Measurements from ENCODE around the gene RPP40.
"Not testable (repeated sequence)": the region's sequence is repeated elsewhere in the genome, so short reads cannot be mapped to it uniquely, and the experiment has no call there.

Gene RPP40

GRCh38 chr6:5012519-5012918, 8.7 kb upstream of the RPP40 start:
- no peak for DNase-seq

GRCh38 chr6:5011346-5011745, 7.5 kb upstream of the RPP40 start:
- DNase-seq: no peak

- no peak for DNase-seq
These were observed 3.7 kb upstream of the RPP40 start for GRCh38 chr6:5007531-5007930.

- no peak for DNase-seq
These were observed 2.4 kb upstream of the RPP40 start for GRCh38 chr6:5006222-5006621.

GRCh38 chr6:5005038-5005433, 1.2 kb upstream of the RPP40 start:
- DNase-seq: not testable (repeated sequence)

GRCh38 chr6:5004373-5005037, 668 bp upstream of the RPP40 start:
- DNase-seq: no peak

- no peak for DNase-seq
These were observed 4.3 kb downstream of the RPP40 start for GRCh38 chr6:4999586-4999985.

- DNase-seq: no peak
These were observed 6.0 kb downstream of the RPP40 start for GRCh38 chr6:4997862-4998261.

- no peak for DNase-seq
These were observed 9.1 kb downstream of the RPP40 start for GRCh38 chr6:4994741-4995140.

DNA sequence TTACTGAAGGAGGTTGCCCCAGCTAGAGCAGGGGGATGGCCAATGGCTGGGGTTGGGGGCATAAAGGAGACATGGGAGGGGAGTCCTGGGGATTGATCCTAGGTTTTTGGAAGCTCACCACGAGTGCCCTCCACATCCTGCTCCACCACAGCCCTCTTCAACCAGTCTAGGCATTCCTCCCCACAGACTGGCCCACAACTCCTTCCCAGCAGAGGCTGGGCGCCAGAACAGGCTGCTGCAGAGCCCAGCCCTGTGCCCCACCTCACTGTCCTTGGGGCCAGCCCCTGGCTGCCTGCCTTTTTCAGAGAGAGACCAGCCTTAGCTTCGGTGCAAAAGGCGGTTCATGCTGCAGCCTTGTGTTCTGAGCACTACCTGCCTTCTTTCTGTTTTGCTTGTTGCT, 16.4 kb downstream of the RPP40 start:
- no peak for DNase-seq

GRCh38 chr6:4986999-4987398, 16.8 kb downstream of the RPP40 start:
- no peak for DNase-seq

DNA sequence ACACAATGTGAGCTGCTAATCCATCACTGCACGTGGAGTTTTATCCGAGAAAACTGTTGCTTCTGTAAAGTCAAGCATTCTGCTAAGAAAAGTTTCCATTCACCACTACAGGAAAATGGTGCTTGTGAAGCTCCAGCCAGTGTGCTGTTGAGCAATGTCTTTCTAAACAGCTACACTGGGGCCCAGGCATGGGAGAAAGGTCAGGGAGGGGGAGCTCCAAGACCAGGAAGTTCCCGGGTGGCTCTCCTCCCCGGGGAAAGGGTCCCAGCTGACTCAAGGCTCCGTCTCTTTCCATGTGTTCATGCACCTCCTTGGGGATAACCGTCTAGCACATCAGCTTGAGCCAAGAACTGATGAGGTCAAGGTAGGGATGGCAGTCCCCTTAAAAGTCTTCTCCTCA, 20.5 kb downstream of the RPP40 start:
- DNase-seq: no peak

GRCh38 chr6:4981761-4982160, 22.1 kb downstream of the RPP40 start:
- no peak for DNase-seq

DNA sequence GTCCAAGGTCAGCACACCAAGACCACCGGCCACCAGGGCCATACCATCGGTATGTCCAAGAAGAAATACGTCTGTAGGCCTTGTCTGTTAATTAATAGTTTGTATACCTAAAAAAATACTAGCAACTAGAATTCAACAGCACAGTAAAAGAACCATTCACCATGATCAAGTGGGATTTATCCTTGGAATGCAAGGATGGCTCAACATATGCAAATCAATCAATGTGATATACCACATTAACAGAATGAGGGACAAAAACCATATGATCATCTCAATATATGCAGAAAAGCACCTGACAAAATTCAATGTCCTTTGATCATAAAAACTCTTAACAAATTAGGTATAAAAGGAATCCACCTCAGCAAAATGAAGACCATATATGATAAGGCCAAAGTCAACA, 24.4 kb downstream of the RPP40 start:
- DNase-seq: no peak

GRCh38 chr6:4977468-4977867, 26.4 kb downstream of the RPP40 start:
- no peak for DNase-seq

GRCh38 chr6:4975506-4975905, 28.3 kb downstream of the RPP40 start:
- no peak for DNase-seq

GRCh38 chr6:4974962-4975361, 28.9 kb downstream of the RPP40 start:
- no peak for DNase-seq

DNA sequence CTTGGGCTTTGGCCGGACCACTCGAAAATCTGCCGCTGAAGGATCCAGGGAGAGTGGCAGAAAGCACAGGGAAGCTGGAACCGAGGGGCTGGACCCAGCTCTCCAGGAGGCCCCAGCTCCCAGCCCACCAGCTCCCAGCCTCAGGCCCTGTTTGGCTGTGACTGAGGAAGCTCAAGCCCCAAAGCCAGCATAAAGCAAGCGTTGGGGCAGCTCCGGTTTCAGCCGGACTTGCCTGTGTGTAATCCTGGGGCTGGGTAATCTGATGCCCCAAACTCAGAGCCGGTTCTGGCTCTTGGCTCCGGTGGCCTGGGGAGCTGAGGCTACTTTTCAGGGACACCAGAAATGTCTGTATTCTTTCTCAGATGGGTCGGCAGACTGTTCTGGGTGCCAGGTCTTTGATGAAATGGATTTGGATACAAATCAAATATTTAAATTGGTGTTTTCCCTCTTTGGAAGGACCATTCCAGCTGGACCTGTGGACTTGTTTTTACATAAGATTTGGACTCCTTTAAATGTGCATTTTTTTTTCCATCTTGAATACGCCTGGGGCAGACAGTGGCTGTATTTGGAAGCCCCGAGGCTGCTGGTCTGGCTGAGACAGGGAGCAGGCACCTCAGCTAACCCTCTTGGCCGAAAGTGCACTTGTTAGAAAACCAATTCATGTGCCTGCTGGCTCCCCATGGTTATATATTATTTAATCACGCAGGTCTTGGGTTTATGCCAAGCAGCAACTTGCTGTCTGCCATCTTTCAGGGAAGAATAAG, 29.7 kb downstream of the RPP40 start:
- DNase-seq: peak; percentile 13

DNA sequence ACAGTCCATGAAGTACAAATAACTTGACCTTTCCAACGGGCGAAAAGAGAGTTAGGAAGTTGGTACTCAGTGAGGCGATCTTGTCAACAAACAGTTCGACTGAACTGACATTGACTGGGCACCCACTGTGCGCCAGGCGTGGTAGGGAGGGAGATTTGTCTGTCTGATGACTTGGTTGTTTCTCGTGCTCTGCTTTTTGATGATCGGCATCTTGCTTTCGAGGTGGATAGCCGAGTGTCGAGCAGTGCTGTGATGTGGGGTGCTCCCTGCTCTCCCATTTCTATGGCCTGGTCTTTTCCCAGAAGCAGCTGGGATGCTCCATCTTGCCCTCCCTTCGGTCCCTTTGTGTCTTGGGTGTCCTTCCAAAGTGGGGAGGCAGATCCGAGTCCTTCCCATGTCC, 30.4 kb downstream of the RPP40 start:
- DNase-seq: no peak

DNA sequence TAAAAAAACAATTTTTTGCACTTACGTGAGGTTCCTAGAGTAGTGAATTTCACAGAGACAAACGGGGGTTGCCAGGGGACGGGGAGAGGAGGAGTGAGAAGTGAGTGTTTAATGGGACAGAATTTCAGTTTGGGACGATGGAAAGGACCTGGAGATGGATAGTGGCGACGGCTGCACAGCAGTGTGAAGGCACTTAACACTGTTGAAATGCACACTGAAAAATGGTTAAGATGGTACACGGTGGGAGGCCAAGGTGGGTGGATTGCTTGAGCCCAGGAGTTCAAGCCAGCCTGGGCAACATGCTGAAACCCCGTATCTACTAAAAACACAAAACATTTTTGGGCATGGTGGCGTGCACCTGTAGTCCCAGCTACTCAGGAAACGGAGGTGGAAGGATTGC, 31.4 kb downstream of the RPP40 start:
- DNase-seq: no peak

DNA sequence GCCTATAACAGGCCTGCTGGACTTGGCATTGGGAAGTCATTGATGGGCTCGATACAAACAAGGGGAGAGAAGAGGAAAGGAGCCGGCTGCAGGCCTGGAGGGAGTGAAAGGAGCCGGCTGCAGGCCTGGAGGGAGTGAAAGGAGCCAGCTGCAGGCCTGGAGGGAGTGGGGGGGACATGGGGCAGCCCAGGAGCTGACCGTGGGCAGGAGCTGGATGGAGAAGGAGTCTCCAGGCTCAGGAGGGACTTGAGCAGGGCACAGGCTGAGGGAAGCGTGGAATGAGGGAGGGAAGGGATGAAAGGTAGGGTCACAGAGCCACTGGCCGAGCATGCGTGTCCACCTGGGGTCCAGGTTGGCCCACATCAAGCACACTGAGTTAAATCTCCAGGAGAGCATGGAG, 32.0 kb downstream of the RPP40 start:
- no peak for DNase-seq

DNA sequence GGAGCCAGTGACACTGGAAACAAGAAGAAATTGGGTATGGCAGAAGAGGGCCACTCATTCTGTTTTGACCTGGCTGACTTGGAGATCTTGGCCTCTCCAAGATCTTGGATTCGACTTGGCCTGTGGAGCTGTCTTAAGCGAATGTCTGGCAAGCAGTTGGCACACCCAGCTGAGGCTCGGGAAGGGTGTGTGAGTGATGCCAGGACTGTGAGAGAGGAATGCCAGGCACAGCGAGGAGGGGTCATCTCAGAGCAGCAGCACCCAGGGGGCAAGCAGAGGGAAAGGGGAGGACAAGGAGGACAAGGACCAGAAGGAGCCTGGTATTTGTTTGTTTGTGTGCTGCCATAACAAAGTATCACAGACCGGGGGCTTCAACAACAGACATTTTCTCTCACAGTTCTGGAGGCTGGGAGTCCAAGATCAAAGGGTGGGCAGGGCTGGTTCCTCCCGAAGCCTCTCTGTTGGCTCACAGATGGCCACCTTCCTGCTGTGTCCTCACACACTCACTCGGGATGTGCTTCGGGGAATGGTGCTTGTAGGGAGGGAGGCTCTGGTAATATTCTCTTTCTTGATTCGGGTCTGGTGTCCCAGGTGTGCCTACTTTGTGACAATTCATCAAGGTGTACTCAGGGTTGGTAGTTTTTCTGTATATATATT, 33.0 kb downstream of the RPP40 start:
- DNase-seq: no peak

GRCh38 chr6:4969609-4970285, 34.1 kb downstream of the RPP40 start:
- DNase-seq: no peak

Measured in DMS153 (cell line).